ENCODE results near the gene INCENP. TPM values are rescaled to one million over a fixed set of nuclear protein-coding genes. Genes with fewer than 3 reads are reported as not detected.

The INCENP gene
- total RNA-seq, 1 donor from 2014 or later: 26.2 TPM

GRCh38 chr11:62148271-62148980, 24.6 kb downstream of the INCENP start:
- DNase-seq (ENCODE audit: extremely low spot score, unreplicated experiment): peak; percentile 77
- peaks cover 41% of the 10 kb centered on the region for H3K36me3 Mint-ChIP-seq (ENCODE audit: unreplicated experiment)
- H3K27me3 Mint-ChIP-seq (ENCODE audit: unreplicated experiment): no peaks in the 10 kb centered on the region
- H3K4me3 Mint-ChIP-seq (ENCODE audit: unreplicated experiment): no peak overlapping the region
- no peak for TF ChIP-seq CTCF (IDR thresholded peaks at IDR 0.05)
- no peak overlapping the region for H3K27ac Mint-ChIP-seq (ENCODE audit: unreplicated experiment)
- H3K4me1 Mint-ChIP-seq (ENCODE audit: unreplicated experiment): no peaks in the 10 kb centered on the region
- no peaks in the 10 kb centered on the region for H3K9me3 Mint-ChIP-seq (ENCODE audit: unreplicated experiment)

- Mint-ChIP-seq H3K36me3 (ENCODE audit: unreplicated experiment) (peaks cover 42% of the 10 kb centered on the region), H3K4me3 (ENCODE audit: unreplicated experiment) (no peak overlapping the region), H3K27me3 (ENCODE audit: unreplicated experiment) (no peaks in the 10 kb centered on the region), H3K4me1 (ENCODE audit: unreplicated experiment) (no peaks in the 10 kb centered on the region), H3K9me3 (ENCODE audit: unreplicated experiment) (no peaks in the 10 kb centered on the region), H3K27ac (ENCODE audit: unreplicated experiment) (no peak overlapping the region)
- TF ChIP-seq CTCF (IDR thresholded peaks at IDR 0.05): no peak
- DNase-seq (ENCODE audit: extremely low spot score, unreplicated experiment): peak; percentile 74
Observed at GRCh38 chr11:62149986-62150886, 26.4 kb downstream of the INCENP start.

- Mint-ChIP-seq H3K27me3 (ENCODE audit: unreplicated experiment) (no peaks in the 10 kb centered on the region), H3K4me3 (ENCODE audit: unreplicated experiment) (no peak overlapping the region), H3K36me3 (ENCODE audit: unreplicated experiment) (peaks cover 40% of the 10 kb centered on the region), H3K9me3 (ENCODE audit: unreplicated experiment) (no peaks in the 10 kb centered on the region), H3K27ac (ENCODE audit: unreplicated experiment) (no peak overlapping the region), H3K4me1 (ENCODE audit: unreplicated experiment) (no peaks in the 10 kb centered on the region)
- DNase-seq (ENCODE audit: extremely low spot score, unreplicated experiment): peak; percentile 77
- TF ChIP-seq CTCF (IDR thresholded peaks at IDR 0.05): no peak
Observed at GRCh38 chr11:62150887-62151736, 27.3 kb downstream of the INCENP start.

GRCh38 chr11:62151737-62152102, 27.9 kb downstream of the INCENP start:
- peaks cover 35% of the 10 kb centered on the region for H3K36me3 Mint-ChIP-seq (ENCODE audit: unreplicated experiment)
- TF ChIP-seq CTCF (IDR thresholded peaks at IDR 0.05): no peak
- no peak for DNase-seq (ENCODE audit: extremely low spot score, unreplicated experiment)
- no peaks in the 10 kb centered on the region for H3K9me3 Mint-ChIP-seq (ENCODE audit: unreplicated experiment)
- H3K4me1 Mint-ChIP-seq (ENCODE audit: unreplicated experiment): no peaks in the 10 kb centered on the region
- H3K27ac Mint-ChIP-seq (ENCODE audit: unreplicated experiment): no peak overlapping the region
- no peak overlapping the region for H3K4me3 Mint-ChIP-seq (ENCODE audit: unreplicated experiment)
- no peaks in the 10 kb centered on the region for H3K27me3 Mint-ChIP-seq (ENCODE audit: unreplicated experiment)

All from osteocyte (in vitro differentiated cells).